ENCODE data around the gene PADI3.

PADI3 gene

DNA sequence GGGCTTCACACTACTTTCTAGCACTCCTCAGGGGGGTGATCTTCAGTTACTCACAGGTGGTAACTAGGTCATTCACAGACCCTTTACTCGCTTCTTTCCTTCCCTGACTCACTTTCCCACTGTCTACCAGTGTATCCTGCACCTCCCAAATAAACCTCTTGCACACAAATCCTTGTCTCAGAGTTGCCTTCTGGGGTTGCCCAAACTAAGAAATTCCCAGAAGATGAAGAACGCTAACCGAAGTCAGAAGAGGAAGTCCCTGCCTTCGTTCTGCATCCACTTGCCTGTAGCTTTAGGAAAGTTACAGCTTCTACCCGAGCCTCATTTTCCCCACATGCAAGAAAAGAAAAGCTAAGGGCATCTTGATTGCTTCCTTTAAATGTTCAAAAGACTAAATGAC is 47.2 kb downstream of the PADI3 start:
- no peak for DNase-seq (ENCODE audit: low spot score)
- in situ Hi-C loops (cut with MboI; ENCODE audit: low pct_unique_long_range_greater_than_20kb, low sequenced_read_pairs, unreplicated experiment): no loop called here
- TF ChIP-seq, protein P1, sequence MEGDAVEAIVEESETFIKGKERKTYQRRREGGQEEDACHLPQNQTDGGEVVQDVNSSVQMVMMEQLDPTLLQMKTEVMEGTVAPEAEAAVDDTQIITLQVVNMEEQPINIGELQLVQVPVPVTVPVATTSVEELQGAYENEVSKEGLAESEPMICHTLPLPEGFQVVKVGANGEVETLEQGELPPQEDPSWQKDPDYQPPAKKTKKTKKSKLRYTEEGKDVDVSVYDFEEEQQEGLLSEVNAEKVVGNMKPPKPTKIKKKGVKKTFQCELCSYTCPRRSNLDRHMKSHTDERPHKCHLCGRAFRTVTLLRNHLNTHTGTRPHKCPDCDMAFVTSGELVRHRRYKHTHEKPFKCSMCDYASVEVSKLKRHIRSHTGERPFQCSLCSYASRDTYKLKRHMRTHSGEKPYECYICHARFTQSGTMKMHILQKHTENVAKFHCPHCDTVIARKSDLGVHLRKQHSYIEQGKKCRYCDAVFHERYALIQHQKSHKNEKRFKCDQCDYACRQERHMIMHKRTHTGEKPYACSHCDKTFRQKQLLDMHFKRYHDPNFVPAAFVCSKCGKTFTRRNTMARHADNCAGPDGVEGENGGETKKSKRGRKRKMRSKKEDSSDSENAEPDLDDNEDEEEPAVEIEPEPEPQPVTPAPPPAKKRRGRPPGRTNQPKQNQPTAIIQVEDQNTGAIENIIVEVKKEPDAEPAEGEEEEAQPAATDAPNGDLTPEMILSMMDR (IDR thresholded peaks at IDR 0.05; ENCODE audit: extremely low read depth, insufficient read depth, missing control alignments): no peak

DNA sequence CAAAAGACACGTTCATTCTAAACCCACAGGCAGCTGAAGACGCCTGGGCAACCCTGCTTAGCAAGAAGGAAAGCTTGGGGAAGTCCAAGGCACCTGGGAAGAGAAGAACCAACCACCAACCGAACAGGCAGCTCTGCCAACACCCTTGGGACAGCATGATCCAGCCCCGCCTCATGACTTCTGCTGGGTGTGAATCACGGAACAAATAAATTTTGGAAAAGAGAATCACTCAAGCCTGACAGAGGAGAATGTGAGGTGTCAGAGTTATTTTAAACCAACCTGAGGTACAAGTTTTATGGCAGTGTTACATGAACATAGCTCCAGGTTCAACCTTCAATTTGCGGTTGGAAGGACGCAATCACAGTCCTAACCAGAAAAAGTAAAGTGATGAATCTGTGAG is 49.1 kb downstream of the PADI3 start:
- no peak for DNase-seq (ENCODE audit: low spot score)
- TF ChIP-seq, protein P1 (IDR thresholded peaks at IDR 0.05; ENCODE audit: extremely low read depth, insufficient read depth, missing control alignments): no peak
- in situ Hi-C loops (cut with MboI; ENCODE audit: low pct_unique_long_range_greater_than_20kb, low sequenced_read_pairs, unreplicated experiment): no loop called here

DNA sequence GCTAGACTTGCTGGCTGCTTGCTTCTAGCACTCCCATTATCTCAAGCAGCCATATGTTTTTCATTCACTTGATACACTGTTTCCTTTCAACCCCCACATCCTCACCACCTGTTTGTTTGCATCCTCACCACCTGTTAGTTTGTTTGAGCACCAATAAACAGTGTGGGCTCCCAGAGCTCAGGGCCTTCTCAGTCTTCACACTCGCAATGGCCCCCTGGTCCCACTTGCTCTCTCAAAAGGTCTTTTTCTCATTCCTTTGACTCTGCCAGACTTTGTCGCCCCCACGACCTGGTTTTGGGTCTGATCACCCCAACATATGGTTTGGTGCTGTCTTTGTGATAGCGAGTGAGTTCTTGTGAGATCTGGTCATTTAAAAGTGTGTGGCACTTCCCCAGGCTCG is 52.9 kb downstream of the PADI3 start:
- in situ Hi-C loops (cut with MboI; ENCODE audit: low pct_unique_long_range_greater_than_20kb, low sequenced_read_pairs, unreplicated experiment): no loop called here
- DNase-seq (ENCODE audit: low spot score): no peak
- TF ChIP-seq, protein P1 (IDR thresholded peaks at IDR 0.05; ENCODE audit: extremely low read depth, insufficient read depth, missing control alignments): no peak

DNA sequence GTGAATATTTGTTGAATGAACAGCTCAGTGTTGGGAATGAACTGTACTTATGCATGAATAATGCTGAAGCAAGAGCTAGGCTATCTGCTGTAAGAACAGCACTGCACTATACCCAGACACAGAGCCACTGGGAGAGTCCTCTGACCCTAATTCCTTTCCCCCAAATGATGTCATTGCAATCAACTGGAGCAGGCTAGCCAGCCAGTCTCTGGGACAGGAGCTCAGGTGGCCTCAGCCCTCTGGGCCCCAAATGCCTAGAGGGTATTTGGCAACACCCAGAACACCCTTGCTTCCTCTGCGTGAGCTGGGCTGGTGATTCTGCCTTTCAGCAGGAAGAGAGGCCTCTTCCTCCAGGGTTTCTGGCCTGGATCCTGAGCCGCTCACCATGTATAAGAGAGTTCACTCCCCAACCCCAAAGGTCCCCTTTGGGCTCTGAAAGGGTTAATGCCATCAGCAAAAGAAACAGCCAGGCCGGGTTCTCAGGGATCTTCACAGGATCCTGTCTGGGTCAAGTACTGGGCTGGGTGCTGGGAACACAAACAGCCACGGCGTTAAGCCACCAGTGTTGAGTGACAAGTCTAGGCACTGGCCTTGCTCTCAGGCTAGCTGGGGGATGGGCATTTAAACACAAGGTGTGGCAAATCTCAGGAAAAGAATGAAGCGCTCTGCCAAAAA is 55.4 kb downstream of the PADI3 start:
- TF ChIP-seq, protein P1 (IDR thresholded peaks at IDR 0.05; ENCODE audit: extremely low read depth, insufficient read depth, missing control alignments): no peak
- no peak for DNase-seq (ENCODE audit: low spot score)
- in situ Hi-C loops (cut with MboI; ENCODE audit: low pct_unique_long_range_greater_than_20kb, low sequenced_read_pairs, unreplicated experiment): no loop called here

DNA sequence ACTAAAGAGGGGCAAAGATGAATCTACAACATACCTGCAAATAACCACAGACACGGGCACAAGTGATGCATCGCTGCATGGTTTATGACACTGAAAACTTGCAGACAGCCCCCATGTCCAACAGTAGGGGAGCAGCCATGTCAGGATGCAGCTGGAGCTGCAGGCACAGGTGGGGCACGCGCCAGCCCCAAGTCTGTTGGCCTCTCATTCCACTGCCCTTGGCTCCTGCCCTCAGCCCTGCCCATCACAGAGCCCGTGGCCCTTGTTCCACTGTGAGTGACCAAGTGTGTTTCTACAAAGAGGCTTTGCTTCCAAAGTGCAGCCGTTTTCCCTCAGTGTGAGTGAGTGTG is 55.9 kb downstream of the PADI3 start:
- DNase-seq (ENCODE audit: low spot score): no peak
- in situ Hi-C loops (cut with MboI; ENCODE audit: low pct_unique_long_range_greater_than_20kb, low sequenced_read_pairs, unreplicated experiment): no loop called here
- TF ChIP-seq, protein P1 (IDR thresholded peaks at IDR 0.05; ENCODE audit: extremely low read depth, insufficient read depth, missing control alignments): no peak

DNA sequence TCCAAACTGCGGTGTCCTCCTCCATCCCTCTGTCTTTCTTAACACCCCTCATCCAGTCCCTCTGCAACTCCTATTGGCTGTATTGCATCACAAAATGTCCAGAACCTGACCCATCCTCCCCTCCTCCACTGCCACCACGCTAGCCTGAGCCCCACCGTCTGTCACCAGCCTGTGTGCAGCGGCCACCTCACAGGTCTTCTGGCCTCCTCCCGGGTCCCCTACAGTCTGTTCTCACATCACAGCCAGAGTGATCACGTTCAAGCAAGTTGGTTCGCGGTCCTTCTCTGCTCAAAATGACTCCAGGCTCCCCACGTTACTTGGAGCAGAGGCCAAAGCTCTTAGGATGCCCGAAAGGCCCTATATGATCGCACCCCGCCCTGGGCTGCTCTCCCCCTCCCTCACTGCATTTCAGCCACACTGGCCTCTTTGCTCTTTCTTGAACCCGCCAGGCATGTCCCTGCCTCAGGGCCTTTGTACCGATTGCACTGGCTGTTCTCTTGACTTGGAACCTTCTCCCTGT is 56.7 kb downstream of the PADI3 start:
- no peak for DNase-seq (ENCODE audit: low spot score)
- TF ChIP-seq, protein P1 (IDR thresholded peaks at IDR 0.05; ENCODE audit: extremely low read depth, insufficient read depth, missing control alignments): no peak
- in situ Hi-C loops (cut with MboI; ENCODE audit: low pct_unique_long_range_greater_than_20kb, low sequenced_read_pairs, unreplicated experiment): no loop called here
